NOMO-1 treated with DMSO at 0.1 percent for 48 hours (cell line): ENCODE measurements around the gene MAP1LC3B2.

Experiments used
- DNase-seq: peaks from one replicate; lab custom pipeline; 2025; ENCODE audit not compliant: unreplicated experiment; lab: John Stamatoyannopoulos, UW

MAP1LC3B2 gene

GRCh38 chr12:116591855-116592637, 32.9 kb downstream of the MAP1LC3B2 start:
- no peak for DNase-seq

- peak; percentile 79 for DNase-seq
These were observed 33.5 kb downstream of the MAP1LC3B2 start for GRCh38 chr12:116592731-116593130.

GRCh38 chr12:116594325-116595038, 35.3 kb downstream of the MAP1LC3B2 start:
- DNase-seq: peak; percentile 92

GRCh38 chr12:116595186-116595585, 36.0 kb downstream of the MAP1LC3B2 start:
- no peak for DNase-seq

- no peak for DNase-seq
These were observed 36.5 kb downstream of the MAP1LC3B2 start for GRCh38 chr12:116595672-116596071.

- DNase-seq: no peak
These were observed 38.7 kb downstream of the MAP1LC3B2 start for GRCh38 chr12:116597886-116598285.

- DNase-seq: no peak
These were observed 39.4 kb downstream of the MAP1LC3B2 start for GRCh38 chr12:116598311-116599284.

GRCh38 chr12:116599285-116600136, 40.3 kb downstream of the MAP1LC3B2 start:
- peak; percentile 8 for DNase-seq

GRCh38 chr12:116600959-116601918, 42.1 kb downstream of the MAP1LC3B2 start:
- peak; percentile 23 for DNase-seq

- DNase-seq: no peak
These were observed 43.0 kb downstream of the MAP1LC3B2 start for GRCh38 chr12:116601933-116602810.

- DNase-seq: no peak
These were observed 44.5 kb downstream of the MAP1LC3B2 start for GRCh38 chr12:116603546-116604177.

- DNase-seq: no peak
These were observed 45.2 kb downstream of the MAP1LC3B2 start for GRCh38 chr12:116604178-116604895.

- peak; percentile 74 for DNase-seq
These were observed 45.9 kb downstream of the MAP1LC3B2 start for GRCh38 chr12:116604951-116605641.

GRCh38 chr12:116606397-116606796, 47.2 kb downstream of the MAP1LC3B2 start:
- DNase-seq: no peak

GRCh38 chr12:116607039-116607438, 47.9 kb downstream of the MAP1LC3B2 start:
- no peak for DNase-seq

- peak; percentile 48 for DNase-seq
These were observed 50.3 kb downstream of the MAP1LC3B2 start for GRCh38 chr12:116609319-116610114.
